Left ventricle myocardium superior (tissue), 1 donor: ENCODE data around the gene TCEAL1. TPM values are rescaled to one million over a fixed set of nuclear protein-coding genes. Genes with fewer than 3 reads are reported as not detected.
"Not testable (repeated sequence)": the region's sequence is repeated elsewhere in the genome, so short reads cannot be mapped to it uniquely, and the experiment has no call there.

Experiments used
- ATAC-seq: fragments of 200-7000 bp; cut with Tn5 transposase; one replicate; pipeline ENCODE4 v1.9.1; 2020; ENCODE audit warnings: mild to moderate bottlenecking, moderate library complexity
- DNase-seq: peaks from one replicate; pipeline ENCODE4 v3.0.0-alpha.2; 2020
- intact Hi-C: fragments of 100-400 bp; cut with micrococcal nuclease; formaldehyde crosslinking; loops from one replicate; pipeline ENCODE4 v1.11.0; 2022
- total RNA-seq: library from RNA; stranded (reverse); fragmentation: NEBNext Ultra II Directional; extraction: Animal tissue kit (Norgen Biotek cat#: 25700); gene quantifications from one replicate; pipeline ENCODE4 v1.2.1, GENCODE V29; 2021
- donor health status: DM: no; HTN: yes; CAD: no; lungs with severe emphysema.

TCEAL1 gene
- total RNA-seq, 1 donor from 2014 or later, result 20.0 TPM

DNA sequence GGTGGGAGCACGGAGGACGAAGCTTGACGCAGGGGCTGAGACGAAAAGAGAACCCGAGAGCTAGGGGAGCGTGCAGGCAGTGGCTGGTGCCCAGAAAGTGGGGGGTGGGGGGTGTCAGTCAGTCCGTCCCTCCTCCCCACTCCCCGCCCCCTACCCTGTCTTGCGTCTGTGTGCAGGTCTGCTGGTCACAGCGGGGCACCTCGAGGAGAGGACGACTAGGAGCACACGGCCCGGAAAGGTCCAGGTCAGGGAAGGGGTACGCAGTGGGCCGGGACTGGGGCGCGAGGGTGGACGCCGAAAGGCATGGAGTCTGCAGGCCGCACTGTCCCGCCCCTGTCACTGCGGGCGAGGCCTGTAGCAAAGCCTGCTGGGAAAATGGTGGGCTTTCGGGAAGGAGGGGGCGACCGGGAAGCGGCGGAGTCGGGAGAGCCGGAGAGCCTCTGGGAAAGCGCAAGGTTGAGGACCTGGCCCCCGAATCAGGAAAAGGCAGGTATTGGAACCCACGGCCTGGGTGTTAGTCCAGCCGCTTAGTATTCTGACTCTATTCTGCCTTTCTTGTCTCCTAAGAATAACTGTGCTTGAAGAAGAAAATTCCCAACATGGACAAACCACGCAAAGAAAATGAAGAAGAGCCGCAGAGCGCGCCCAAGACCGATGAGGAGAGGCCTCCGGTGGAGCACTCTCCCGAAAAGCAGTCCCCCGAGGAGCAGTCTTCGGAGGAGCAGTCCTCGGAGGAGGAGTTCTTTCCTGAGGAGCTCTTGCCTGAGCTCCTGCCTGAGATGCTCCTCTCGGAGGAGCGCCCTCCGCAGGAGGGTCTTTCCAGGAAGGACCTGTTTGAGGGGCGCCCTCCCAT lies 769 bp downstream of the TCEAL1 start:
- peak; percentile 95 for ATAC-seq
- intact Hi-C loops, result no loop called here

GRCh38 chrX:103630171-103630511 lies 1.4 kb downstream of the TCEAL1 start:
- intact Hi-C loops, result no loop called here
- ATAC-seq, result no peak
- DNase-seq, result no peak

More for the DNA sequence above, 769 bp downstream of the TCEAL1 start:
- DNase-seq, result peak; percentile 77

DNA sequence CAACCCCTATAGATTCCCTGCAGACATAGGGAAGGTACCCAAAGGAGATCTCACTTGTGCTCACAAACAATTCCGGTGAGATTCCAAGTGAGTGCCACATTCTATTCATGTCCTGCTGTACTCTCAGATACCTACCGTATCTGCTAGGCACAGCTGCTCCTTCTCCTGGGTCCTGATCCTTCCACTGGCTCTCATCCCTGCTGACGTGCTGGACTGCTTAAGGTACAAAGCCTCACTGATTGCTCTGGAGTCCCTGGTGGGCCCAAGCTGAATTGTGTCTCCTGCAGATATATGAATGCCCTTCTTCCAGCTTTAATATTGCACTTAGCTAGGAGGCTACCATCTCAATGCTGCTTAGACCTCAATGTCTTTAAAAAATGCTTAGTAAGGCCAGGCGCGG lies 2.4 kb downstream of the TCEAL1 start:
- DNase-seq (no peak), ATAC-seq (no peak)
- intact Hi-C loops, result no loop called here

- no peak for ATAC-seq
- DNase-seq, result no peak
- intact Hi-C loops, result no loop called here
Observed at GRCh38 chrX:103635436-103635835, 6.7 kb downstream of the TCEAL1 start.

GRCh38 chrX:103637604-103638338 lies 9.0 kb downstream of the TCEAL1 start:
- intact Hi-C loops, result no loop called here
- no peak for DNase-seq
- ATAC-seq, result no peak

DNA sequence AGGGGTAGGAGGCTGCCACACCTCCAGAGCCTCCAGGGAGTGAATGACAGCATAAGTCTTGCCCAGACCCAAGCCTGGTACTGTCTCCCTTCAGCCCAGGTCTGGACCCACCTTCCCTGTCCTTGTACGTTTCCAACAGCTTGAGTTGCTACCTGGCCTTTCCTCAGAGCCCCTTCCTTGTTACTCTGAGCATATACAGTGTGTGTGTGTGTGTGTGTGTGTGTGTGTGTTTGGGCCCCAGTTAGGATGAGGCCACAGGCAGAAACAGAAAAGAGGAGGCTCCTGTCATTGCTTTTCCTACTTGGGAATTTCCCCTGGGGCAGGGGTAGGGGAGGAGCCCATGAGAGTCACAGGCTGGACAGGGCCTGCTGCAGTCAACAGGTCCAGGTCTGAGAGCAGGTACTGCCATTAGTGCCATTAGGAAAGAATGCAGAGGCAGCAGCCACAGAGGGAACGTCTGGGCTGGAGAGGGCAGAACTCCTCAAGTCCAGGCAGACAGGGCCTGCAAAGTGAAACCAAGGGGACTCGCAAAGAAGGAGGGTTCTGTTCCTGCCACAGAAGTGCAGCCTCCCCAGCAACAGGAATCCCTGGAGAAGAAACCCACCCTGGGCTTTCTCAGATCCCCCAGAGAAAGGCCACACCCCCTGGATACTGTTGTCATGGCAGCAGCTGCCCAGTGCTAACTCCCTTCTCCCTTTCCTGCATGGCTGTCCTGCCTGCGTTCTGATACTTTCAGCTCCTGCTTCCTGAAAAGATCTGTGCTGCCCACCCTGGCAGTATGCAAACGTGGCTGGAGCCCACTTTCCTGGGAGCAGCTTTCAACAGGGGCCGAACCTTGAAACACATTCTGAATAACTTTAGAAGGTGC lies 9.9 kb downstream of the TCEAL1 start:
- ATAC-seq, intact Hi-C loops, DNase-seq: not testable (repeated sequence)

GRCh38 chrX:103640401-103641155 lies 11.8 kb downstream of the TCEAL1 start:
- ATAC-seq (no peak), DNase-seq (no peak)
- intact Hi-C loops, result no loop called here

- ATAC-seq, result no peak
Observed at GRCh38 chrX:103644125-103644524, 15.3 kb downstream of the TCEAL1 start.

GRCh38 chrX:103647630-103648029 lies 18.9 kb downstream of the TCEAL1 start:
- ATAC-seq (no peak), DNase-seq (no peak)
- intact Hi-C loops, result no loop called here

More at GRCh38 chrX:103644125-103644524, 15.3 kb downstream of the TCEAL1 start:
- DNase-seq, result no peak
- intact Hi-C loops, result no loop called here

- ATAC-seq (no peak), DNase-seq (no peak)
- intact Hi-C loops, result no loop called here
Observed at GRCh38 chrX:103651151-103651773, 22.5 kb downstream of the TCEAL1 start.

DNA sequence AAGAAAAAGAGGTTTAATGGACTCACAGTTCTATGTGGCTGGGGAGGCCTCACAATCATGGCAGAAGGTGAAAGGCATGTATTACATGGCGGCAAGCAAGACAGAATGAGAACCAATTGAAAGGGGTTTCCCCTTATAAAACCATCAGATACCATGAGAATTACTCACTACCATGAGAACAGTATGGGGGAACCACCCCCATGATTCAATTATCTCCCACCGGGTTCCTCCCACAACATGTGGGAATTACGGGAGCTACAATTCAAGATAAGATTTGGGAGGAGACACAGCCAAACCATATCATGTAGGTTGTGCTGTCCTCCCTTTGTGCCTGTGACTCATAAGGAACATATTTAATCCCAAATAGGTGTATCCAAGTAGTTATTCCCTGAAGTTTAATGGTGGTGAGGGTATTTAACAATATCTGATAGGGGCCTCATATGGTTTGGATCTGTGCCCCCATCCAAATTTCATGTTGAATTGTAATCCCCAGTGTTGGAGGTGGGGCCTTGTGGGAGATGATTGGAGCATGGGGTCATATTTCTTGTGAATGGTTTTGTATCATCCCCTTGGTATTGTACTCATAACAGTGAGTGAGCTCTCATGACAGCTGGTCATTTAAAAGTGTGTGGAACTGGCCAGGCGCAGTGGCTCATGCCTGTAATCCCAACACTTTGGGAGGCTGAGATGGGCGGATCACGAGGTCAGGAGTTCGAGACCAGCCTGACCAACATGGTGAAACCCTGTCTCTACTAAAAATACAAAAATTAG lies 26.6 kb downstream of the TCEAL1 start:
- ATAC-seq, intact Hi-C loops, DNase-seq: not testable (repeated sequence)

GRCh38 chrX:103656617-103657016 lies 27.8 kb downstream of the TCEAL1 start:
- no peak for ATAC-seq
- no peak for DNase-seq
- intact Hi-C loops, result no loop called here

- intact Hi-C loops, DNase-seq, ATAC-seq: not testable (repeated sequence)
Observed at GRCh38 chrX:103657066-103657465, 28.3 kb downstream of the TCEAL1 start.

GRCh38 chrX:103658681-103659433 lies 30.1 kb downstream of the TCEAL1 start:
- DNase-seq (no peak), ATAC-seq (no peak)
- intact Hi-C loops, result no loop called here

- ATAC-seq, DNase-seq, intact Hi-C loops: not testable (repeated sequence)
Observed at GRCh38 chrX:103659460-103659859, 30.7 kb downstream of the TCEAL1 start.

DNA sequence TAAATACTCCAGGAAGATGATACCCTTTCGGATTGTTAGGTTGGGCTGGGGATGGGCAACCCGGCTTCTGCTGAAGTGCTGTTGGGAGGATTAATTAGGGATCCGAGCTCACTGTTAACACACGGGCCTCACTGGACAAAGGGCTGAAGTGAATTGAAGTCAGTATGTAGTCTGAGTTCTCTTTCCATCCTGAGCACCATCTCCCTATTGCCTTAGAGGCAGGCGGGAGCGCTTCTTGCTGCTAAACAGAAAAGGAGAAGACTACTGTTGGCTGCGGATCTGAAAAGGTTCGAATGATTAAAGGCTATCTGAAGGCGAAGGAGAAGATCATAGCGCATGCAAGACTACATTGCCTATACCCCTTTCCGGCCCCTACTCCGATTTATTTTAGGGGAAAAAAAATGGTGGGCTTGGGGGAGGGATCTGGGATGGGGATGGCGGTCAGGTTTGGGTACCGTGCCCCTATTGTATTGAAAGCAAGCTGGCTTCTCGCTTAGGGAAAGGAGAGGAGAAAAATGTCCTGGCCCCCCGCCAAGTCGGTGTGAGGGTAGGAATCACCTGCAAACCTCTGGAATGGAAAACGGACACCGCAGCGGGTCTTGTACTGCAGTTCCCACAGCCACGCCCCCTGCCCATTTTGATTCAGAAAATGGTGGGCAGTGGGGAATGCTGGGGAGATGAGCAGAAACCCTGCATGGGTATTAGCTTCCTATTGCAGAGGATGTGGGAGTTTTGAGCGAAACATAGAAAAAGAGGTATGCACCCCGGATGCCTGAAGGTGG lies 35.4 kb downstream of the TCEAL1 start:
- ATAC-seq, result no peak
- DNase-seq, result no peak
- intact Hi-C loops, result no loop called here
